CD14-positive monocyte (primary cell): ENCODE results near the gene TLX1. TPM values are rescaled to one million over a fixed set of nuclear protein-coding genes. Genes with fewer than 3 reads are reported as not detected.

Experiments used
- DNase-seq, 3 donors: peaks; one replicate each; pipeline ENCODE4 v3.0.0-alpha.2; 2011 to 2022
- H2AFZ ChIP-seq: 2 replicates; pipeline ENCODE4 v1.6.0; 2012; ENCODE audit warnings: mild to moderate bottlenecking, low read depth, low read length, inconsistent platforms; ENCODE audit not compliant: insufficient read depth, poor library complexity, severe bottlenecking
- H3K27ac ChIP-seq, 2 donors: 1 replicate in 1 of 2; 2 replicates in 1 of 2; pipeline ENCODE4 v1.5.1; 2012 to 2013; ENCODE audit warnings: low read length in 2 of 2, control low read depth in 1 of 2, inconsistent platforms in 1 of 2, low read depth in 1 of 2, mild to moderate bottlenecking in 1 of 2
- H3K27me3 ChIP-seq, 2 donors: one replicate each; pipeline versions ENCODE4 v1.6.0 to v1.6.1; 2011 to 2013; ENCODE audit warnings: low read length in 2 of 2; ENCODE audit not compliant: control insufficient read depth in 2 of 2, insufficient read depth in 2 of 2
- H3K36me3 ChIP-seq, 2 donors: replicated peaks in 1 of 2; 1 replicate in 1 of 2; 2 replicates in 1 of 2; pipeline versions ENCODE4 v1.5.1 to v1.6.1; 2012 to 2013; ENCODE audit warnings: low read length in 2 of 2, control low read depth in 1 of 2, inconsistent platforms in 1 of 2, mild to moderate bottlenecking in 1 of 2; ENCODE audit not compliant: insufficient read depth in 2 of 2, control insufficient read depth in 1 of 2
- H3K4me1 ChIP-seq, 2 donors: 1 replicate in 1 of 2; 2 replicates in 1 of 2; pipeline versions ENCODE4 v1.5.1 to v1.6.1; 2012 to 2013; ENCODE audit warnings: low read length in 2 of 2, control low read depth in 1 of 2, inconsistent platforms in 1 of 2, mild to moderate bottlenecking in 1 of 2, moderate library complexity in 1 of 2; ENCODE audit not compliant: insufficient read depth in 2 of 2, control insufficient read depth in 1 of 2
- H3K4me2 ChIP-seq: replicated peaks from 2 replicates; pipeline ENCODE3; 2012; ENCODE audit warnings: low read length, moderate library complexity, mild to moderate bottlenecking; ENCODE audit not compliant: poor library complexity, severe bottlenecking; ENCODE audit errors: extremely low read depth
- H3K4me3 ChIP-seq, 3 experiments: fragments of 200-600 bp in 1 of 3; sonication (generic) in 1 of 3; replicated peaks in 1 of 3; 1 replicate in 2 of 3; 2 replicates in 1 of 3; pipeline ENCODE4 v1.5.1; 2011 to 2013; ENCODE audit warnings: low read length in 3 of 3, mild to moderate bottlenecking in 3 of 3, control low read depth in 2 of 3, low read depth in 2 of 3, inconsistent platforms in 1 of 3, moderate library complexity in 1 of 3
- H3K79me2 ChIP-seq: 2 replicates; pipeline ENCODE4 v1.6.0; 2012; ENCODE audit warnings: mild to moderate bottlenecking, control low read depth, inconsistent platforms, low read length, moderate library complexity; ENCODE audit not compliant: insufficient read depth
- H3K9ac ChIP-seq: 2 replicates; pipeline ENCODE4 v1.6.0; 2017; ENCODE audit warnings: low read length, mild to moderate bottlenecking; ENCODE audit not compliant: insufficient read depth, poor library complexity, severe bottlenecking
- H3K9me3 ChIP-seq, 2 donors: replicated peaks in 1 of 2; 1 replicate in 1 of 2; 2 replicates in 1 of 2; pipeline versions ENCODE4 v1.5.1 to v1.6.1; 2012 to 2013; ENCODE audit warnings: low read length in 2 of 2, control low read depth in 1 of 2; ENCODE audit not compliant: control insufficient read depth in 1 of 2, insufficient read depth in 1 of 2
- H4K20me1 ChIP-seq: 2 replicates; pipeline ENCODE4 v1.6.0; 2012; ENCODE audit warnings: mild to moderate bottlenecking, low read length, control low read depth, moderate library complexity; ENCODE audit not compliant: insufficient read depth
- H3K27ac Mint-ChIP-seq, 7 donors: one replicate each; pipeline ENCODE4 v1.8.0; 2020; ENCODE audit warnings: mild to moderate bottlenecking in 7 of 7, mixed read lengths in 7 of 7, moderate library complexity in 6 of 7, inconsistent platforms in 2 of 7
- H3K27me3 Mint-ChIP-seq, 3 donors: one replicate each; pipeline ENCODE4 v1.8.0; 2021 to 2022; ENCODE audit warnings: low read depth in 3 of 3, mild to moderate bottlenecking in 3 of 3, mixed read lengths in 3 of 3, moderate library complexity in 3 of 3, inconsistent platforms in 1 of 3
- H3K36me3 Mint-ChIP-seq, 2 donors: one replicate each; pipeline ENCODE4 v1.8.0; 2020; ENCODE audit warnings: mixed read lengths in 2 of 2, inconsistent platforms in 1 of 2, mild to moderate bottlenecking in 1 of 2
- H3K4me1 Mint-ChIP-seq: one replicate; pipeline ENCODE4 v1.8.0; 2020; ENCODE audit warnings: mild to moderate bottlenecking, mixed read lengths
- H3K4me3 Mint-ChIP-seq, 2 donors: one replicate each; pipeline ENCODE4 v1.8.0; 2020; ENCODE audit warnings: mild to moderate bottlenecking in 2 of 2, mixed read lengths in 2 of 2, moderate library complexity in 1 of 2
- H3K9me3 Mint-ChIP-seq, 7 donors: one replicate each; pipeline ENCODE4 v1.8.0; 2020 to 2022; ENCODE audit warnings: mixed read lengths in 7 of 7, mild to moderate bottlenecking in 6 of 7, moderate library complexity in 6 of 7, inconsistent platforms in 2 of 7
- CTCF ChIP-seq: fragments of 200-600 bp; IDR thresholded peaks from one replicate; pipeline ENCODE4 v1.8.0; 2022; ENCODE audit warnings: antibody characterized with exemption, mild to moderate bottlenecking
- WGBS: methylation state at CpG from one replicate; pipeline ENCODE4 v1.1.5; 2013; ENCODE audit warnings: missing lambda C conversion rate; ENCODE audit not compliant: insufficient coverage; 5-methylcytosine and 5-hydroxymethylcytosine counted together
- intact Hi-C, 2 donors: fragments of 100-400 bp; cut with micrococcal nuclease; formaldehyde crosslinking; loops; one replicate each; pipeline versions ENCODE4 v1.15.0 to v1.15.1; 2023
- polyA plus RNA-seq, 3 donors: library from polyadenylated mRNA; depleted of rRNA in 1 of 3; unstranded in 2 of 3; stranded (reverse) in 1 of 3; fragments of 300-500 nt in 2 of 3; fragments of >200 nt in 1 of 3; fragmentation: Illumina TruSeq in 2 of 3; gene quantifications; 1 replicate in 2 of 3; 2 replicates in 1 of 3; pipeline ENCODE4 v1.2.3, GENCODE V29; 2012 to 2021

Gene TLX1
- polyA plus RNA-seq, 3 donors: not detected

DNA sequence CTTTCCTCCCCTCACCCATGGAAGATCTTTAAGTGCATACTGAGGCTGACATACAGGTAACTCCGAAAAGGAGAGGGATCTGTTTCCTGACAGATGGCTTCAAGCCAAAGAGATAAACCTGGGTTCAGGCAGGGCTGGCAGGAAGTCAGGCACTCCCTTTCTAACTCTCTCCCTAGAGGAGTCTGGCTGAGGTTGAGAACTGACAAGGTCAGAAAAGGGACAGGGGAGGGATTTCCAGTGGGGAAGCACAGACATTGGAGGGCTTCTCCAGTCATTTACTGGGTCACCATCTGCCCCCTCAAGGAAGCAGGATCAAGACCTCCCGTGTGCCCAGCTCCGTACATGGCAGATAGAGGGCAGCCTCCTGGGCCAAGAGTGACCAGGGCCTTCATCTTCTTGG is 31.6 kb downstream of the TLX1 start:
- peak overlapping the region in 1 of 2 donors; percentile 80 for H3K4me3 Mint-ChIP-seq
- H3K27ac ChIP-seq: no peak overlapping the region
- H3K27ac Mint-ChIP-seq: no peak overlapping the region
- peaks cover 32 to 66% of the 10 kb centered on the region in 2 donors for H3K27me3 ChIP-seq
- H3K9me3 ChIP-seq: peaks cover 0 to 5% of the 10 kb centered on the region in 2 donors
- H3K9ac ChIP-seq: no peak overlapping the region
- peaks cover 0 to 8% (median 0%) of the 10 kb centered on the region in 7 donors for H3K9me3 Mint-ChIP-seq
- no peak for TF ChIP-seq CTCF
- 46% methylated on average over 2 of the region's 3 CpGs for WGBS
- no peak overlapping the region for H3K4me3 ChIP-seq
- H3K36me3 ChIP-seq: no peaks in the 10 kb centered on the region
- H3K36me3 Mint-ChIP-seq: peaks cover 0 to 2% of the 10 kb centered on the region in 2 donors
- no peaks in the 10 kb centered on the region for H3K4me1 ChIP-seq
- H3K4me1 Mint-ChIP-seq: peaks cover 7% of the 10 kb centered on the region
- H3K27me3 Mint-ChIP-seq: peaks cover 51 to 88% (median 53%) of the 10 kb centered on the region in 3 donors
- intact Hi-C loops: no loop called here
- no peak overlapping the region for H3K4me2 ChIP-seq
- H4K20me1 ChIP-seq: no peaks in the 10 kb centered on the region
- no peak for DNase-seq
- H2AFZ ChIP-seq: no peak overlapping the region
- no peaks in the 10 kb centered on the region for H3K79me2 ChIP-seq

DNA sequence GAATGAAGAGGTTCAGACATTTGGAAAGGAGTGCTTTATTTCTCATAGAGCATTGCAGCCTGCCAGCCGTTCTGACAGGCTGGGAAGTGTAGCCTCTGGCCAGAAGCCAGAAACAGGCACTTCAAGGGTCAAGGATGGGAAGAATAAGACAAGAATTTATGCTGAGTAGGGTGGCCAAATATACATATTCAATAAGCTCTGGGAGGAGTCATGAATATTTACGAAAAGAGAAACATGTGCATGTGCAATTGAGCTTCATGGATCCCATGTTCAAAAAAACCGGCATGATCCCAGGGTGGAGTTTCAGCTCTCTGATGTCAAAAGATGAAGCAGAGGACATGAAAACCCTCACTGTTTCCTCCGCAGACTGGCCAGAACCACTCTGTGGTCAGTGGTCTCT is 32.9 kb downstream of the TLX1 start:
- no peak for DNase-seq
- H3K27me3 ChIP-seq: peaks cover 30 to 55% of the 10 kb centered on the region in 2 donors
- H4K20me1 ChIP-seq: no peaks in the 10 kb centered on the region
- no peaks in the 10 kb centered on the region for H3K36me3 ChIP-seq
- H3K9me3 Mint-ChIP-seq: peaks cover 0 to 12% (median 2%) of the 10 kb centered on the region in 7 donors
- no peaks in the 10 kb centered on the region for H3K79me2 ChIP-seq
- H3K4me2 ChIP-seq: no peak overlapping the region
- H3K27ac ChIP-seq: no peak overlapping the region
- H3K27me3 Mint-ChIP-seq: peaks cover 48 to 81% (median 50%) of the 10 kb centered on the region in 3 donors
- H3K9me3 ChIP-seq: peaks cover 0 to 5% of the 10 kb centered on the region in 2 donors
- peaks cover 7% of the 10 kb centered on the region for H3K4me1 Mint-ChIP-seq
- peaks cover 0 to 2% of the 10 kb centered on the region in 2 donors for H3K36me3 Mint-ChIP-seq
- no peak overlapping the region for H2AFZ ChIP-seq
- 47% methylated on average over 3 of the region's 4 CpGs for WGBS
- no peak overlapping the region for H3K4me3 ChIP-seq
- no peak overlapping the region for H3K9ac ChIP-seq
- no peak overlapping the region for H3K27ac Mint-ChIP-seq
- no peaks in the 10 kb centered on the region for H3K4me1 ChIP-seq
- intact Hi-C loops: no loop called here
- no peak for TF ChIP-seq CTCF
- H3K4me3 Mint-ChIP-seq: peak overlapping the region in 1 of 2 donors; percentile 66
